ENCODE data around the gene CIBAR2. TPM values are rescaled to one million over a fixed set of nuclear protein-coding genes. Genes with fewer than 3 reads are reported as not detected.

The CIBAR2 gene
- total and polyA plus RNA-seq, 2 experiments from 2014 or later = not detected

GRCh38 chr16:85064186-85064585, 48.1 kb downstream of the CIBAR2 start:
- no peaks in the 10 kb centered on the region for H4K20me1 ChIP-seq (replicated peaks; ENCODE audit: insufficient read depth)
- Mint-ChIP-seq H3K4me3 (no peak overlapping the region), H3K4me1 (peaks cover 30% of the 10 kb centered on the region), H3K27ac (no peak overlapping the region), H3K9me3 (no peaks in the 10 kb centered on the region), H3K27me3 (ENCODE audit: insufficient read depth, low read depth, poor library complexity) (peaks cover 18% of the 10 kb centered on the region), H3K36me3 (ENCODE audit: low read depth) (no peaks in the 10 kb centered on the region)
- no peak overlapping the region for H3K4me2 ChIP-seq
- no peaks in the 10 kb centered on the region for H3K79me2 ChIP-seq (replicated peaks; ENCODE audit: insufficient read depth)
- ATAC-seq = no peak
- H3K27me3 ChIP-seq (ENCODE audit: insufficient read depth) = no peaks in the 10 kb centered on the region
- H3K27ac ChIP-seq (ENCODE audit: low read depth) = no peak overlapping the region
- no peak for DNase-seq (ENCODE audit: low spot score)
- H2AFZ ChIP-seq = no peak overlapping the region
- peaks cover 15% of the 10 kb centered on the region for H3K4me1 ChIP-seq (ENCODE audit: insufficient read depth)
- H3K4me3 ChIP-seq = no peak overlapping the region
- no peaks in the 10 kb centered on the region for H3K9me2 ChIP-seq (ENCODE audit: insufficient read depth)
- H3F3A ChIP-seq (replicated peaks; ENCODE audit: low read depth) = 0 out of 2 replicates have a peak, but pooled peaks cover 5% of the 10 kb centered on the region
- no peak for TF ChIP-seq POLR2AphosphoS5 (IDR thresholded peaks at IDR 0.05; ENCODE audit: low read depth)
- no peak for TF ChIP-seq EZH2phosphoT487 (IDR thresholded peaks at IDR 0.05; ENCODE audit: unreplicated experiment)
- TF ChIP-seq NANOG (IDR thresholded peaks at IDR 0.05; ENCODE audit: borderline replicate concordance) = no peak
- TF ChIP-seq EZH2 (IDR thresholded peaks at IDR 0.05; ENCODE audit: low read depth, unreplicated experiment) = no peak
- no peak for TF ChIP-seq CTCF (conservative IDR thresholded peaks at IDR 0.05; ENCODE audit: low read depth in 2 of 2)
- no peak for TF ChIP-seq REST (IDR thresholded peaks at IDR 0.05; ENCODE audit: unreplicated experiment)
- TF ChIP-seq ETS1 (IDR thresholded peaks at IDR 0.05) = no peak
- no peak for TF ChIP-seq STAT1 (IDR thresholded peaks at IDR 0.05; ENCODE audit: unreplicated experiment)
- TF ChIP-seq ZNF462 (CRISPR knock-in tag; IDR thresholded peaks at IDR 0.05) = no peak
- TF ChIP-seq ZNF331 (CRISPR knock-in tag; IDR thresholded peaks at IDR 0.05; ENCODE audit: low read depth) = no peak
- TF ChIP-seq ZNF114 (CRISPR knock-in tag; IDR thresholded peaks at IDR 0.05) = no peak
- no peaks in the 10 kb centered on the region for H3K36me3 ChIP-seq (ENCODE audit: insufficient read depth)
